Prostate gland (tissue), 2 donors: ENCODE results near the gene B4GALT1. TPM values are rescaled to one million over a fixed set of nuclear protein-coding genes. Genes with fewer than 3 reads are reported as not detected.

Source experiments
- DNase-seq: peaks from one replicate; pipeline ENCODE4 v3.0.0-alpha.2; 2019; ENCODE audit warnings: low spot score
- H3K27ac ChIP-seq, 2 donors: fragments of 200-600 bp; sonication (generic); 2 replicates each; pipeline ENCODE4 v1.5.1; 2017 to 2019
- H3K27me3 ChIP-seq: fragments of 200-600 bp; sonication (generic); replicated peaks from 2 replicates; pipeline ENCODE4 v1.5.1; 2019; ENCODE audit not compliant: insufficient read depth
- H3K36me3 ChIP-seq, 2 donors: fragments of 200-600 bp; sonication (generic); 1 replicate in 1 of 2; 2 replicates in 1 of 2; pipeline versions ENCODE4 v1.5.1 to v1.8.1; 2017 to 2019
- H3K4me1 ChIP-seq: fragments of 200-600 bp; sonication (generic); replicated peaks from 2 replicates; pipeline ENCODE4 v1.5.1; 2019
- H3K4me3 ChIP-seq, 2 donors: fragments of 200-600 bp; sonication (generic); 2 replicates each; pipeline ENCODE4 v1.5.1; 2017 to 2019
- H3K9me3 ChIP-seq: fragments of 200-600 bp; sonication (generic); 2 replicates; pipeline ENCODE4 v1.5.1; 2017
- POLR2A ChIP-seq: fragments of 450-650 bp; IDR thresholded peaks from one replicate; pipeline ENCODE4 v1.6.1; 2016; ENCODE audit warnings: antibody characterized with exemption, mild to moderate bottlenecking
- POLR2AphosphoS5 ChIP-seq: sonication (generic); formaldehyde crosslinking; IDR thresholded peaks from one replicate; pipeline ENCODE4 v1.6.1; 2017; ENCODE audit warnings: antibody characterized with exemption
- WGBS: methylation state at CpG from one replicate; pipeline ENCODE4 v1.1.5; 2018; 5-methylcytosine and 5-hydroxymethylcytosine counted together
- intact Hi-C: fragments of 100-400 bp; cut with DNase I; formaldehyde crosslinking; loops from one replicate; pipeline ENCODE4 v1.14.2; 2022
- total RNA-seq, 2 donors: library from RNA; depleted of rRNA; stranded (reverse); fragments of >200 nt; gene quantifications; one replicate each; pipeline ENCODE4 v1.1.0, GENCODE V29; 2016
- TF ChIP-seq, protein P1 (sequence below), 4 experiments: fragments of 200-600 bp in 2 of 4; fragments of 450-650 bp in 2 of 4; sonication (generic) in 2 of 4; IDR thresholded peaks; 1 replicate in 3 of 4; 2 replicates in 1 of 4; pipeline ENCODE4 v1.5.1; 2016 to 2019; ENCODE audit warnings: antibody characterized with exemption in 4 of 4, mild to moderate bottlenecking in 2 of 4, moderate library complexity in 2 of 4

The B4GALT1 gene
- total RNA-seq, 2 donors from 2014 or later, result 153 to 185 TPM

DNA sequence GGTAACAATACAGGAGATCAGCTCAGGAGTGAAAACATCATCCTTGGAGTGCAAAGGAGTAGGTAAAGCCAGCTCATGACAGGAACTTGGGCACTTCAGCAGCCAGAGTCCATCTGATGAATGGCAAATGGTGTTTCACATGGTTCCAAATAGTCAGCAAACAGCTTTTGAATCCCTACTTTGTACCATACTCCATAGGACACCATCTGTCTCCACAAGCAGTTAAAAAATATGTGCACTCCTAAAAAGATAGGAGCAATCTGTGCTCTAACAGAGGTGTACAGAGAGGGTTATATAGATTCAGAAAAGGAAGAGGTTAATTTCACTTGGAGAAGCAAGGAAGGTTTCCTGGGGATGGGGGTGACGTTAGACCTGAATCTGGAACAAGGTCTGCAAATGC, 21.6 kb upstream of the B4GALT1 start:
- intact Hi-C loops, result no loop called here
- no peaks in the 10 kb centered on the region for H3K27me3 ChIP-seq
- no peaks in the 10 kb centered on the region for H3K9me3 ChIP-seq
- H3K27ac ChIP-seq, result peak overlapping the region in 1 of 2 donors; percentile 21
- no peak for DNase-seq
- H3K36me3 ChIP-seq, result no peaks in the 10 kb centered on the region
- TF ChIP-seq POLR2AphosphoS5, result no peak
- H3K4me1 ChIP-seq, result no peaks in the 10 kb centered on the region
- H3K4me3 ChIP-seq, result no peak overlapping the region
- WGBS, result 36% methylated on average over 1 of the region's 1 CpG

DNA sequence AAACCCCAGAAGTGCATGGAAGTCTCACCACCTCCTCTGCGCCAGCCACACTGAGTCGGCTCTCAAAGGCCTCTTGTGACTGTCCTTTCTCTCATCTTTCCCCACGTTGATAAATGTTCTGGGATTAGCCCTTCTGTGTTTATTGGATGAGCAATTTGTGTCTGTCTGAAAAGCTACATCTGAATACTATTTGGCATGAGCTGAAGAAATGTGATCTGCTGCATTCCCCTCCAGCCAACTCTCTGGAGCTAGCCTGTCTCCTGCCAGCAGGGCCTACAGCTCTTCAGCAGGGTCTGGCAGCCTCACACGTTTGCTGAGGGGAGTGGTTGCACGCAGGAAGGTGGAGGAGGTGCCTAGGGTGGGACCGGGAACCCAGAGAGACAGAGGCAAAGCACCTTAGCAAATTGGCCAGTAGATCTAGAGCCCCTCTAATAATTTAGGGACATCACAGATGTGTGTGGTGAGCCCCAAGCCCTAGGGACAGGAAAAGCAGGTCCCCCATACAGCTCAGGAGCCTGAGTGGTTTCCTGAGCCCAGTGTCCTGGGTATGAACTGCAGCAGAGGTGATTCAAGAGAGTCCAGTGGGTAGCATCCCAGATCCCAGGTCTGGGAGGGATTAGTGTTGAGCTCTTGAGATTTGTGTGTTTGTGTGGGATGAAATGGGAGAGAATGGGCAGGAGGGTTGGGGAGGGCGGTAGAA, 20.5 kb upstream of the B4GALT1 start:
- H3K4me3 ChIP-seq, result no peak overlapping the region
- TF ChIP-seq, protein P1, sequence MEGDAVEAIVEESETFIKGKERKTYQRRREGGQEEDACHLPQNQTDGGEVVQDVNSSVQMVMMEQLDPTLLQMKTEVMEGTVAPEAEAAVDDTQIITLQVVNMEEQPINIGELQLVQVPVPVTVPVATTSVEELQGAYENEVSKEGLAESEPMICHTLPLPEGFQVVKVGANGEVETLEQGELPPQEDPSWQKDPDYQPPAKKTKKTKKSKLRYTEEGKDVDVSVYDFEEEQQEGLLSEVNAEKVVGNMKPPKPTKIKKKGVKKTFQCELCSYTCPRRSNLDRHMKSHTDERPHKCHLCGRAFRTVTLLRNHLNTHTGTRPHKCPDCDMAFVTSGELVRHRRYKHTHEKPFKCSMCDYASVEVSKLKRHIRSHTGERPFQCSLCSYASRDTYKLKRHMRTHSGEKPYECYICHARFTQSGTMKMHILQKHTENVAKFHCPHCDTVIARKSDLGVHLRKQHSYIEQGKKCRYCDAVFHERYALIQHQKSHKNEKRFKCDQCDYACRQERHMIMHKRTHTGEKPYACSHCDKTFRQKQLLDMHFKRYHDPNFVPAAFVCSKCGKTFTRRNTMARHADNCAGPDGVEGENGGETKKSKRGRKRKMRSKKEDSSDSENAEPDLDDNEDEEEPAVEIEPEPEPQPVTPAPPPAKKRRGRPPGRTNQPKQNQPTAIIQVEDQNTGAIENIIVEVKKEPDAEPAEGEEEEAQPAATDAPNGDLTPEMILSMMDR (IDR thresholded peaks at IDR 0.05), result peak in 1 of 4 experiments; percentile 6
- TF ChIP-seq POLR2A (no peak), POLR2AphosphoS5 (peak; percentile 61)
- H3K36me3 ChIP-seq, result no peaks in the 10 kb centered on the region
- no peaks in the 10 kb centered on the region for H3K9me3 ChIP-seq
- intact Hi-C loops, result no loop called here
- no peaks in the 10 kb centered on the region for H3K27me3 ChIP-seq
- WGBS, result 15% methylated on average over 7 of the region's 7 CpGs
- DNase-seq, result peak; percentile 49
- peak overlapping the region; percentile 29 to 45 for H3K27ac ChIP-seq
- no peaks in the 10 kb centered on the region for H3K4me1 ChIP-seq

DNA sequence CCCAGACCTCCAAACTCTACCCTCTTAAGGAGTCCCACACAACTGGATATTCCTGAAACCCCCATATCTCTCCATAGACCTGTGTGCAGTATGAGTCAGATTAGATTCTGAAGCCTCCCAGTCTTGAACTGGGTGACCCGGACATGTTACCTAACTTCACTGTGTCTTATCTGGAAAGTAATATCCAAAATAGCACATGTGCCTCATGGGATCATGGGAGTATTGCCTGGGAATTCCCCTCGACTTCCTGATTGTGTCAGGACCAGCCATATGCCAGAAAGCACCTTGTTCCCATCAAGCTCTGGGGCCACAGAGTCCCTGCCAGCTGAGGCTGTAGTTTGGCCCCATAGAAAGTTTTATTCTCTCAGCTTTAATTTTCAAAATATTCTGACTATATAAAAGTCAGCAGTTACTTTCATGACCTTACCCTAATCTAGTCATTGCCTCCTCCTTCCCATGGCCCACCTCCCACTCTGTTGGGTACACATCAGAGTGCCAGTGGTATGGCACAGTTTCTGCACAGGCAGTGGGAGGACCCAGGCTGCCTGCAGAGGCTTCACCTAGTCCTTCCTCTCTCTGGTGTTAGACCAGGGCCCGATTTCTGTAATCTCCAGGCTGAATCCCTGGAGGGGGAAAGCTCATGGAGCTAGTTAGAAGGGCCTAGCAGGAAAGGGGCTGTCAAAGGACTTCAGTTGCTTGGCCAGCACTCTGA, 19.5 kb upstream of the B4GALT1 start:
- no peaks in the 10 kb centered on the region for H3K4me1 ChIP-seq
- peak overlapping the region; percentile 25 to 29 for H3K27ac ChIP-seq
- intact Hi-C loops, result no loop called here
- no peaks in the 10 kb centered on the region for H3K27me3 ChIP-seq
- H3K4me3 ChIP-seq, result no peak overlapping the region
- TF ChIP-seq, protein P1 (IDR thresholded peaks at IDR 0.05), result no peak
- TF ChIP-seq POLR2AphosphoS5 (no peak), POLR2A (no peak)
- DNase-seq, result no peak
- WGBS, result 48% methylated on average over 3 of the region's 3 CpGs
- H3K9me3 ChIP-seq, result no peaks in the 10 kb centered on the region
- no peaks in the 10 kb centered on the region for H3K36me3 ChIP-seq

DNA sequence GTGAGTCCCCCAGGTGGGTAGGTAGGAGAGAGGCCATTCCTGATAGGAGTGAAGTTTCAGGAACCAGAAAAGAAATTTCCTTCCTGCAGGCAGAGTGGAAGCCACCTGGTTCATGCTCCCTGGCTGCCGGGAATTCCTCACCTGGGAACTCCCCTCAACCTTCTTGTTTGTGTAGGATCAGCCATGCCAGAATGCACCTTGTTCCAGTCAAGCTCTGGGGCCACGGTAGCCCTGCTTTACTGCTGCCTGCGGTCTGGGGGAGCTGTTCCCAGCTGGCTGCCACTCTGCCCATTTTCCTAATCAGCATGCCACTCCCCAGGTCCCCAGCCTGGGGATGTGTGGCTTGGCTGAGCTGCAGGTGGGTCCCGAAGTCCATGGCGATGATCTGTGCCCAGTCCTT, 18.7 kb upstream of the B4GALT1 start:
- no peaks in the 10 kb centered on the region for H3K36me3 ChIP-seq
- DNase-seq, result no peak
- intact Hi-C loops, result no loop called here
- H3K4me1 ChIP-seq, result no peaks in the 10 kb centered on the region
- H3K4me3 ChIP-seq, result no peak overlapping the region
- H3K27me3 ChIP-seq, result no peaks in the 10 kb centered on the region
- H3K9me3 ChIP-seq, result no peaks in the 10 kb centered on the region
- WGBS, result 62% methylated on average over 5 of the region's 5 CpGs
- H3K27ac ChIP-seq, result no peak overlapping the region
- TF ChIP-seq POLR2AphosphoS5 (no peak), POLR2A (no peak)
- TF ChIP-seq, protein P1 (IDR thresholded peaks at IDR 0.05), result no peak

DNA sequence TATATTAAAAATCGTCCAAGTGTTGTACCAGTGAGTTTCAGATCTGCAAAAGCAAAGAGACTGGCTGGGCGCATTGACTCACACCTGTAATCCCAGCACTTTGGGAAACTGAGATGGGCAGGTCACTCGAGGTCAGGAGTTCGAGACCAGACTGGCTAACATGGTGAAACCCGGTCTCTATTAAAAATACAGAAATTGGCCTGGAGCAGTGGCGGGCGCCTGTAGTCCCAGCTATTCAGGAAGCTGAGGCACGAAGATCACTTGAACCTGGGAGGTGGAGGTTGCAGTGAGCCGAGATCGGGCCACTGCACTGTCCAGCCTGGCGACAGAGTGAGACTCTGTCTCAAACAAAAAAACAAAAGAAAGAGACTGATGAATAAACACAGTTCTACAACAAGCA, 18.3 kb upstream of the B4GALT1 start:
- no peaks in the 10 kb centered on the region for H3K9me3 ChIP-seq
- no peaks in the 10 kb centered on the region for H3K36me3 ChIP-seq
- DNase-seq, result no peak
- H3K27me3 ChIP-seq, result no peaks in the 10 kb centered on the region
- no peak overlapping the region for H3K4me3 ChIP-seq
- H3K4me1 ChIP-seq, result no peaks in the 10 kb centered on the region
- H3K27ac ChIP-seq, result no peak overlapping the region
- WGBS, result 82% methylated on average over 11 of the region's 11 CpGs
- TF ChIP-seq, protein P1 (IDR thresholded peaks at IDR 0.05), result no peak
- TF ChIP-seq POLR2AphosphoS5, result no peak
- TF ChIP-seq POLR2A, result no peak
- intact Hi-C loops, result no loop called here
